ENCODE results near the gene COLQ. TPM values are rescaled to one million over a fixed set of nuclear protein-coding genes. Genes with fewer than 3 reads are reported as not detected.

COLQ gene
- total and polyA plus RNA-seq, 4 donors, result 0.27 to 2.6 (median 0.67) TPM

GRCh38 chr3:15551902-15552301 lies 30.4 kb upstream of the COLQ start:
- H3K4me3 ChIP-seq (ENCODE audit: low read depth in 1 of 3, low read length in 3 of 3), result no peak overlapping the region
- H3K27me3 ChIP-seq (ENCODE audit: control insufficient read depth in 4 of 4, insufficient read depth in 4 of 4, low read length in 3 of 4), result no peaks in the 10 kb centered on the region
- H3K4me1 ChIP-seq (ENCODE audit: control insufficient read depth in 4 of 4, insufficient read depth in 4 of 4, low read length in 3 of 4), result peaks cover 0 to 11% (median 1%) of the 10 kb centered on the region in 4 donors
- no peak for DNase-seq (ENCODE audit: low spot score)
- no peak for TF ChIP-seq FOXA1 (IDR thresholded peaks at IDR 0.05)
- no peak for TF ChIP-seq HNF4A (conservative IDR thresholded peaks at IDR 0.05)
- TF ChIP-seq EGR1 (IDR thresholded peaks at IDR 0.05; ENCODE audit: low read depth in 2 of 2), result no peak
- H3K9ac ChIP-seq (ENCODE audit: low read depth in 1 of 2, low read length in 2 of 2), result no peak overlapping the region
- no peaks in the 10 kb centered on the region for H3K9me3 ChIP-seq (ENCODE audit: control insufficient read depth in 4 of 4, low read length in 3 of 4)
- H3K36me3 ChIP-seq (ENCODE audit: control insufficient read depth in 4 of 4, insufficient read depth in 3 of 4, low read depth in 1 of 4, low read length in 3 of 4), result no peaks in the 10 kb centered on the region
- no peak overlapping the region for H3K27ac ChIP-seq (ENCODE audit: low read depth in 1 of 2, low read length in 2 of 2)
- 83% methylated on average over 1 of the region's 1 CpG for WGBS

- 87% methylated on average over 6 of the region's 6 CpGs for WGBS
- no peak overlapping the region for H3K4me3 ChIP-seq (ENCODE audit: low read depth in 1 of 3, low read length in 3 of 3)
- no peak overlapping the region for H3K27ac ChIP-seq (ENCODE audit: low read depth in 1 of 2, low read length in 2 of 2)
- no peaks in the 10 kb centered on the region for H3K27me3 ChIP-seq (ENCODE audit: control insufficient read depth in 4 of 4, insufficient read depth in 4 of 4, low read length in 3 of 4)
- no peak for DNase-seq (ENCODE audit: low spot score)
- H3K4me1 ChIP-seq (ENCODE audit: control insufficient read depth in 4 of 4, insufficient read depth in 4 of 4, low read length in 3 of 4), result peaks cover 0 to 11% (median 1%) of the 10 kb centered on the region in 4 donors
- TF ChIP-seq YY1 (IDR thresholded peaks at IDR 0.05), result no peak
- TF ChIP-seq HNF4G (IDR thresholded peaks at IDR 0.05), result no peak
- no peak for TF ChIP-seq JUND (IDR thresholded peaks at IDR 0.05)
- no peak for TF ChIP-seq REST (IDR thresholded peaks at IDR 0.05)
- TF ChIP-seq RAD21 (IDR thresholded peaks at IDR 0.05), result no peak
- no peak for TF ChIP-seq ATF3 (IDR thresholded peaks at IDR 0.05)
- no peak for TF ChIP-seq SP1 (IDR thresholded peaks at IDR 0.05)
- no peak for TF ChIP-seq CTCF (IDR thresholded peaks at IDR 0.05; ENCODE audit: low read depth, low read length, missing input control)
- TF ChIP-seq MAX (IDR thresholded peaks at IDR 0.05), result no peak
- no peak for TF ChIP-seq RXRA (IDR thresholded peaks at IDR 0.05)
- TF ChIP-seq TAF1 (conservative IDR thresholded peaks at IDR 0.05), result no peak
- TF ChIP-seq FOXA1 (IDR thresholded peaks at IDR 0.05), result no peak
- no peak for TF ChIP-seq ZBTB33 (IDR thresholded peaks at IDR 0.05)
- no peaks in the 10 kb centered on the region for H3K36me3 ChIP-seq (ENCODE audit: control insufficient read depth in 4 of 4, insufficient read depth in 3 of 4, low read depth in 1 of 4, low read length in 3 of 4)
- H3K9me3 ChIP-seq (ENCODE audit: control insufficient read depth in 4 of 4, low read length in 3 of 4), result no peaks in the 10 kb centered on the region
- H3K9ac ChIP-seq (ENCODE audit: low read depth in 1 of 2, low read length in 2 of 2), result no peak overlapping the region
Measured at GRCh38 chr3:15549846-15550245, 28.3 kb upstream of the COLQ start.
